RPMI7951 (cell line): Measurements from ENCODE around the gene EPHX1. TPM values are rescaled to one million over a fixed set of nuclear protein-coding genes. Genes with fewer than 3 reads are reported as not detected.
"Not testable (repeated sequence)": the region's sequence is repeated elsewhere in the genome, so short reads cannot be mapped to it uniquely, and the experiment has no call there.

Experiments
- DNase-seq: peaks from one replicate; pipeline ENCODE4 v3.0.0-alpha.2; 2012; ENCODE audit warnings: low read depth
- total RNA-seq: library from RNA; depleted of rRNA; stranded (reverse); fragments of >200 nt; shearing (Covaris generic); gene quantifications from 2 replicates; pipeline ENCODE4 v1.2.3, GENCODE V29; 2014

Gene EPHX1
- total RNA-seq, 1 experiment from 2014 or later: 25.5 TPM

DNA sequence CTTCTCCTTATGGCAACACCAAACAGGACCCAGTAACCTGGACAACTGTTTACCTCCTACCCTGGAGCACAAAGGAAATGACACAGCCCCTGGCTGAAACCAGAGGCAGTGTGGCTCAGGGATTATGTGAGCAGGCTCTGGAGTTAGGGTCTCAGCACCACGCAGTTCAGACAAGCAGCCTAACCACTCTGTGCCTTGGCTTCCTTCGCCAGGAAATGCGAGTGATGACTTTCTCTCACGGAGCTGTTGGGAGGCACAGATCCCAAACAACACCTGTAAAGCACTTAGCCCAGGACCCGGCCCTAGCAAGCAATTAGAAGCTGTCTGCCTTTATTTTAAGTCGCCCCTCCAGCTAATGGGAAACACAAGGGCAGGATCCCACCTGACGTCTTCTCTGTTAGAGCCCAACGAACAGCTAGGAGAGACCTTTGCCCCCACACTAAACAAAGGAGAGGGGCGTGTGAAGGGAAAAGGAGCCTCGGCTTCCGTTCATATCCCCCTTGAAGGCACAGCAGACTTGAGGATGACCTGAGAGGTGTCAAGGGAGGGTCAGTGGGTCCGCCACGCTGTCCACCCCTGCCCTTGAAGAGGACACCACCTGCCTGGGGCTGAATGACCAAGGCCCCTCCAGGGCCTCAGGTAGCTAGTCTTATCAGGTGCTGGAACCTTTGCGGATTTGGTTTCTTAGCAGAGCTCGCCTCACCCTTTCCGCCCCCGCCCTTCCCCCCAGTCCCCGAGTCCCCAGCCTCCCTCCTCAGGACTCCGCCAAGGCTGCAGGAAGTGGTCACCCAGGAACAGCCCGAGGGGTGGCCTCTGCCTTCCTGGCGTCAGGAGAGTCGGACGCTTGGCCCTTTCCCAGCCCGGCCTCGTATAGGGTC, 71.4 kb downstream of the EPHX1 start:
- DNase-seq: peak; percentile 76

DNA sequence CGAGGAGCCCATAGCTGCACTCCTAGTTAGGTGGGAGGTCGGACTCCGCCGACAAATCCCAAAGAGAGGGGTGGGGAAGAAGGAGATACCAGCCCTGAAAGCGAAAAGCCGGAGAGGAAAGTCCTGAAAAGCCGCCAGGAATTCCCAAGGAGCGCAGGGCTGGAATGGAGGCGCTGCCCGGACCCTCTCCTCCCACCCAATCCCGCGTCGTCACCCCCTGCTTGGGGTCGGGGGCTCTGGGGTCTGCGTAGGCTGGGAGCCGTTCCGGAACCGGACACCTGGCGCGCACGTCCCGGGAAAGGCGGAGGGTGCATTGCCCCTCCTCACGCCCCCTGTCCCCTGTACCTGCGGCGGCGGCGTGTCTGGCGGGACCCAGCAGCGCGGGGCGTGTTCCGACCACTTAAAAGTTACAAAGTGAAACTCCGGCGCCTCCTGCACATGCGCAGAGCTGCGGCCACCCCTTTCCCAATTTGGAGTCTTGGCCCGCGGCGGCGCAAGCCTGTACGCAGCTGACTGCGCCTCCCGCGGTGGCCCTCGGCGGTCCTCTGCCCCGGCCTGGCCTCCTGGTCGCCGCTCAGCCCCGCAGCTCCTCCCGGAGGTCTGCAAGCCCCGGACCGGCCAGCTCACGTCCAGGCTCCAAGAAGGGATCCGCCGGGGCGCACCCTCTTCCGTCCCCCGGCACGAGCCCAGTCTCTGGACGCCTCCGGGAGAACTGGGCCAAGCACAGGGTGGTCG, 72.2 kb downstream of the EPHX1 start, which contains the start of gene TMEM63A:
Gene TMEM63A, minus strand, starts transcription at position 422 of the 735 bp plus-strand sequence. CDS start 4,800 bp downstream, outside the sequence.
- peak; percentile 81 for DNase-seq

DNA sequence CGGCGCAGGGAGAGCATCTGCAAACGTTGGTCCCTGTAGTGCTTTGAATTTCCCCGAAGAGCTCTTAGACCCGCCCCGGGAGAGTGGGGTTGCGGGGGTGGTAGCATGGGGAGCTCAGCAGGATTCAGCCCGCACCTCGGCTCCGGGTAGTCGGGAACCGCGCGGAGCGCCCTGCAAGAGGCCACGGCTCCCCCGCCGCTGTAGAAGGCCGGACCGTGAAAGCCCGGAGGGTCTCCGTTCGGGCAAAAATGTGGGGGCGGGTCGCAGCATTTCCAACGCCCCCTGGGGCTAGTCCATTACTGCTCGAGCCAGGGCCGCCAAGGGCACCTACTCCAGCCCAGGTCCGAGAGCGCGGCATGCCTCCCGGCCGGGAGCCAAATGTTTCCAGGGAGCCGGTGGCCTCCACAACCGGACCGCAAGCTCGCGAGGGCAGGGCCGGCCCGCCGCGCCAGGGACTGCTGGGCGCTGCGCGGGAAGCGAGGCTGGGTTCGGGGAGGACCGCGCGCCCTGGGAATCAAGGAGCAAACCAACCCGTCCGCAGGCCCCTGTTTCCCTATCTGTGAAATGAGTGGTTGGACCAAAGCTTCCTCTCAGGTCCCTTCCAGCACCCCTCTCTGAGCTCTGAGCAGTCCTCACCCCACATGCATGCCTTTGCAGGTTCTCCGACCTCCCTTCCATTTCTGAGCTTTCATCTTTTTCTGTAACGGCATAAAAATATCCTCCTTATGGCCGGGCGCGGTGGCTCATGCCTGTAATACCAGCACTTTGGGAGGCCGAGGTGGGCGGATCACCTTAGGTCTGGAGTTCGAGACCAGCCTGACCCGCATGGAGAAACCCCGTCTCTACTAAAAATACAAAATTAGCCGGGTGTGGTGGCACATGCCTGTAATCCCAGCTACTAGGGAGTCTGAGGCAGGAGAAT, 73.0 kb downstream of the EPHX1 start:
- peak; percentile 55 for DNase-seq

DNA sequence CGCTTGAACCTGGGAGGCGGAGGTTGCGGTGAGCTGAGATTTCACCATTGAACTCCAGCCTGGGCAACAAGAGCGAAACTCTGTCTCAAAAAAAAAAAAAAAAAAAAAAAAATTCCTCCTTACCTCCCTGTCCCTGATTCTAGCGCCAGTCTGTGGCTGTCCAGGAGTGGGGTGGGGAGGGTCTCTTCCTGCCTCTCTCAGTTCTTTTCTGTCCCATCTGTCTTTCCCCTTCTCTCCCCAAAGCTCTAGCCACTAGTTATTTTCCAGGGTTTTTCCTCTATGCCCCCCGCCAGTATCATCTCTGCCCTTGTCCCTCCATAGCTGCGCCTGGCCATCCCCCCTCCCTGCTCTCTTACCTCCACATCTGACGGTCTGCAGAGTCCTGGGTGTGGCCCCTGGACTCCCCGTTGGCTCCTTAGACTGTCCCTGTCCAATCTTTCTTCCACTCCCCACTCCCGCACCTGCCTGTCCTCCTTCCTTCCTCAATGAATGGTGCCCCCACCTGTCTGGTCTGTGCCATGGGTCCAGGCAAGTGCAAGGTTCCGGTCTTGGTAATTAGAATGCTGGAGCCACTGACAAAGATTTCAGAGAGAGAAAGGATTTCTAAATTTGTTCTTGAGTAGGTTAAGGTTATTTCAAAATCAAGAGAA, 73.8 kb downstream of the EPHX1 start:
- DNase-seq: no peak

DNA sequence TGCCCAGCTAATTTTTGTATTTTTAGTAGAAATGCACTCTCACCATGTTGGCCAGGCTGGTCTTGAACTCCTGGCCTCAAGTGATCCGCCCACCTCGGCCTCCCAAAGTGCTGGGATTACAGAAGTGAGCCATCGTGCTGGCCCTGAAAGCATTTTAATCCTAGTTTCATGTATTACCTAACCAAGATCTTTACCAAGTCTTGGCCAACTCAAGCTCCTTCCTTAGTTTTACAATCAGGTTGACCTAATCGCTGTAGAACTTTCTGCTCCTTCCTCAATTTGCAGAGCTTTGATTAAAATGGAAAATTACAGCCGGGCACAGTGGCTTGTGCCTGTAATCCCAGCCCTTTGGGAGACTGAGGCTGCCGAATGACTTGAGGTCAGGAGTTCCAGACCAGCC, 75.4 kb downstream of the EPHX1 start:
- DNase-seq: no peak

DNA sequence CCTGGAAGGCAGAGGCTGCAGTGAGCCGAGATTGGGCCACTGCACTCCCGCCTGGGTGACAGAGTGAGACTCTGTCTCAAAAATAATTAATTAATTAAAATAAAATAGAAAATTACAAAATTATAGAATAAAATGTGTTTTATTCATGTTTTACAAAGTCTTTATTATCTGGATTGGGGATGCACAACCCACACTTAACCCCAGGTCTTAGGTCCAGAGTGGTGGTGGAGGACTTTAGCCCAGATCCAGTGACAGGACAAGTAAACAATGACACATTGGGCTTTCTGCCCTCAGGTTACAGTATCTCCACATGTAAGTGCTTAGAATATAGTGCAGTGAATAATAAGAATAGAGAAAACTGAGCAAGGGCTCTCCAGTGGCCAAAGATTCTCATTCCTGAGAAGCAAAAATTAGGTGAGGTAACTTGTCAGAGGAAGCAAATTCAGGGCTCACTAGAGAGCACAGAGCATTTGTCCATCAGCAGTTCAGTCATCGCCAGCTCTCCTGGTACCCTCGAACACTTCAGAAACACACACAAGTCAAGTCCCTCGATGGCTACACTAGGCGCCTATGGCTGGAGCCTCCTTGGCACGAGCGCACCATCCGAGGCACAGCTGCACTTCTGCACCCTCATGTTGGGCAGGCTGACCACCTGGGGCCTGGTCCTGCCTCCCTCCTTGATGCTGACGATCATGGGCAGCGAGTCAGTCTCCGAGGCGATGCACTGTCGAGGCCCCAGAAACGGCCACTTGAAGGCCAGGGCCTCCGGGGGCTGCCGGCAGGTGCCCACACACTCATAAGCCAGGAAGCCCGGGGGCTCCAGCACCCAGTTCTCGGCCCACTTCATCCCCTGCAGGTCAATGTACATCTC, 76.5 kb downstream of the EPHX1 start:
- DNase-seq: peak; percentile 22

DNA sequence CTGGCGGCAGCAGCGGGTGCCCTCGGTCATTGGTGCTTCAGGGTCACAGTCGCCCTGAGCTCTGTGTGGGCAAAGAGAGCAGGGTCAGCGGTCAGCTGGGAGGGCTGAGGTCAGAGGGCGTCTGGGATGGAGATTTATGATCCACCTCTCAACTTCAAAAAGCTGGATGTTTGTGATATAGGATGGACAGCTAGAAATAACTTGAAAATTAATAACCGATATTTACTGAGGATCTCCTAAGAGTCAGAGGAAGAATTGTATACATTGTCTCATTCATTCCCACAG, 77.0 kb downstream of the EPHX1 start:
- no peak for DNase-seq

DNA sequence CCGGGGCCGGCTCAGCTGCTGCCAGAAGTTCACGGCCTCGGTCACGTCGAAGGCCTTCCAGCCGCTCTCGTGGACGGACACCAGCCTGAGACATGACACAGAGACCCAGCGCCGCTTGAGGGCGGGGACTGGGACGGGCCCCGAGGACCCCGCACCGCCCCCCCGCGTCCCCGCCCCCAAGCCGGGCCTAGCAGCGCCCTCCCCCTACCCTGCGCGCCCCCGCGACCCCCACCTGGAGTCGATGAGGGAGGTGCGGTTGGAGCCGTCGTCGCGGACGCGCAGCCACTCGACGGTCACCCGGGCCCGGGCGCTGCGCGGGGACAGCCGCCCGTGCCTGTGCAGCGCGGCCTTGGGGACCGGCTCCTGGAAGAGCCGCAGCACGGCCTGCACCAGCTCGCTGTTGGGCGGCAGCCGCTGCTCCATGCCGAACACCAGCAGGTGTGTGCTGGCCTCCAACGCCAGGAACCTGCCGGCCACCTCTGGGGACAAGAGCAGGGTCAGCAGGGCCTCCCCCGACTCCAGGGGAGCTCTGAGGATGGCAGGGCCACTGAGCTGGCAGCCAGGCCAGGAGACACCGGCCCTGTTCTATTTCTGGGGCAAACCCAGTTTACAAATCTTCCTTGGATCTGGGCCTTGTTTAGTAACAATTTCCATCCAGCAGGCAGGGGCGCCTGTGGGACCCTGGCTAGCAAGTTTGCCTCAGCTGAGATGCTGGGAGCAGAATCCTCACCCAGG, 77.8 kb downstream of the EPHX1 start:
- not testable (repeated sequence) for DNase-seq

DNA sequence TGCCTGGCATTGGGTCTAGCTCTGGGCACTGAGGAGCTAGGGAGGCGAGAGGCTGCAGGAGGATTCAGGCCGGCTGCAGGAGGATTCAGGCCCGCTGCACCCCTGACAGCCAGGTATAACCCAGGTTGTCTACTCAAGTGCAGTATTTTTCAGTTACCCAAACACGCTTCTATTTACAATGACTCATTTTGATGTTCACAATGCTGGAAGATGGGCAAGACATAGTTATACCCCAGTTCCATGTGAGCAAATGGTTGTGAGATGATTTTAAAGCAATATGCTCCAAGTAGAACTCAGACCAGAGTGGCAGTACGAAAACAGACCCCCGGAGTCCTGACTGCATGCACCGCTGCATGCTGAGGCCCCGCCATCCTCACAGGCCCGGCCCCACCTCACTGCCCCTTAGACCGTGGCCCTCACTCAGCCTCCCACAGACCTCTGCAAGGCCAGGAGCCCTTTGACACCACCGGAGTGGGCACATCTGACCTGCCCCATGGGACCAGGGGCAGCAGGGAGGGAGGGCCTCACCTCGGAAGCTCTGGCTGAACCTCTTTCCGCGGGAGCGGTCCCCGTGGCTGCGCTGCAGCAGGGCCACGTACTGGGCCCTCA, 78.5 kb downstream of the EPHX1 start:
- no peak for DNase-seq

DNA sequence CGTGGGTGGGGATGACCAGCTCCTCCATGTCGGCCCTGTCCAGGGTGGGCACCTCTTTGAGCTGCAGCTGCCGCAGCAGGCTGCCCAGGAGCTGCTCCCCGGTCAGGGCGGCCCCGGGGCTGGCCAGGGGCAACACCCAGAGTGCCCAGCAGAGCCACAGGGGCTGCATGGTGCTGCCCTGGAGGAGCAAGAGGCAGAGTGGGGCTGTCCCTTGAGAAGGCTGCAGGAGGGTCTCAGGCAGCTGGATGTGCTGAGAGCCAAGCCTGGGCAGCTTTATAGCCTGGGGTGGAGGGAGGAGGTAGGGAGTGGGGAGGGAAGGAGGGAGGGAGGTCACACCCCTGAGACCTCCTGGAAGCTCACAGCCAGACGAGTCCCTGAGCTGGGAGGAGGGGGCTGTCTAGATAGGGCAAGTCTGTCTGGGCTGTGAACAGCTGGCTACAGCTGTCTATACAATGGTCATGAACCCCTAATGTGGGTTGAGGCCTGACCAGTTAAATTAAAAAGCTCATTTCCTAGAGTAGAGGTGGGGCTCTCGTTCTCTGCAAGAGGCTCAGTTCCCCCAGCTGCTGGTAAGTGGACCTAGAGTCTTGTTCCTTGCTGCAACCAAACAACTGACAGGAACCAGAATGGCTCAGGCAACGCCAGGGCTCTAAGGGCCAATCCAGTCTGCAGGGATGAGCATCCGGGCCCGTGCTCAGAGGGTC, 79.1 kb downstream of the EPHX1 start, which contains the start of gene LEFTY1:
Gene LEFTY1, minus strand, starts transcription at position 249 of the 704 bp plus-strand sequence. Its CDS starts 80 bp downstream, at position 169.
- DNase-seq: no peak

DNA sequence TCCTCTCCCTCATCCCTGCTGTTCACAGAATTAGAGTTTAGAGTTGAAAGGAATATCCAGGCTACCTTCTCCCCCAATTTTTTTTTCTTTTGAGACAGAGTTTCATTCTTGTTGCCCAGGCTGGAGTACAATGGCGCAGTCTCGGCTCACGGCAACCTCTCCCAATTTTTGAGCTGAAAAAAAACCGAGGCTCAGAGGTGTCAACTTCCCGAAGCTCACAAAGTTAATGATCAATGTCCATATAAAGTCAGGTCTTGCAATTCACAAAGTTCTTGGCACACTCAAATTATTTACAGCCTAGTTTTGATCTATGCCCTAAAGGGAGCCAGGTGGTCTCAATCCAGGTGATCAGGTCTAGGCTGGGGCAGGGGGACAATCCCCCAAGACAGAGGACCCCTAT, 79.8 kb downstream of the EPHX1 start:
- DNase-seq: no peak

DNA sequence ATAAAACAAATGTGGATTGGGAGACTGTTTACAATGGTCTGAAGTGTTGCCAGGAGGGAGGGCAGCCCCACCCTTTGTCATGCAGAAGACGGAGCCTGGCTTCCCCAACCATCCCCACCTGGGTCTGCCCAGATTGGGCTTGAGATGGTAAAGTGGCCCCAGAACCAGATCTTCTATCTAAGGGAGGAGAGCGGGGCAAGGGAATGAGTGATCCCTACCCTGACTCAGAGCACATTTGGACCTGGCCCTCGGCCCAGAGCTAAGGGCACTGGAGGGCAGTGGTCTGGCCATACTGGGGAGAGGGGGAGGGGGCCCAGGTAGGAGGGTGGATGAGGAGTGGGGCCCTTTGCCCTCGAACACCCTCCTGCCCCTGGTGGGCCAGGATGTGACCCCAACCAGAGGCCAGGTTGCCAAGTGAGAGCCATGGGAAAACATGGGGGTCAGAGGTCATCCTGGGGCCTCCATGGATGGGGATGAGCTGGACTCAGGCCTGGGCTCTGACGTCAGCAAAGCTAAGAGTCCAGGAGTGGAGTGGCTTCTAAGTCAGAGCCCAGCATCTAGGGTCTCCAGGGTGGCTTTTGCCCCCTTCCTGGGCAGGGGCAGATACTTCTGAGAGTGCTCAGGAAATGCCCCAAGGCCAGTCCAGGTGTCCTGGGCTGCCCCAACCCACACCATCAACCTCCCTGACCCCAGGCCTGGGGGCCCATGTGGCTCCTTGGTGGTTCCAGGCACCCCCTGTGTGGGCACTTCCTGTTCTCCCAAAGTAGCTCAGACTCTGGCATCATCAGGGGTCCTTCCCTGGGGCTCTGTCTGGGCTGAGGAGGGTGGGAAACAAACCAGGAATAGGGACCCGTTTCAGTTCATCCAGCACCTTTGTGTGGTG, 80.7 kb downstream of the EPHX1 start:
- no peak for DNase-seq

DNA sequence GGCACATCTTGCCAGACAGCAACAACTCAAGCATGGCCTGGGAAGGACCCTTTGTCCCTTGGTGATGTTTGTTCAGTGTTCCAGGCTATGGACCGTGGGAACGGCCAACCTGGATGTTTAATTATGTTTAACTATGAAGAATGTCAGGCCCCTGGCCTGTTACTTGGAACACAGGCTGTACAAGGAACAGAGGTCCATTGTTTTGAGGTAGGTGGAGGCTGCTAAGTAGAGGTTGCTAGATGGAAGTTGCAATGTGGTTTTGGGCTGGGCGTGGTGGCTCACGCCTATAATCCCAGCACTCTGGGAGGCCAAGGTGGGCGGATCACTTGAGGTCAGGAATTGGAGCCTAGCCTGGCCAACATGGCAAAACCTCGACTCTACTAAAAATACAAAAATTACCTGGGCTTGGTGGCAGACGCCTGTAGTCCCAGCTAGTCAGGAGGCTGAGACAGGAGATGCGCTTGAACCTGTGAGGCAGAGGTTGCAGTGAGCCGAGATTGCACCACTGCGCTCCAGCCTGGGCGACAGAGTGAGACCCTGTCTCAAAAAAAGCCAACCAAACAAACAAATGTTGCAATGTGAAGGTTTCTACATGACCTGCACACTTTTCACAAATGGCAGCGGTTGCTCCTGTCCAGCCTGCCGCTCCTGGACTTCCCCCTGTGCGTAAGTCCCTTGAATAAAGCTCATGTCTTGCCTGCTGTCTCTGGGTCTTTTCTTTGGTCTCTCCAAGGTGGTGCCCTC, 81.5 kb downstream of the EPHX1 start:
- DNase-seq: no peak

DNA sequence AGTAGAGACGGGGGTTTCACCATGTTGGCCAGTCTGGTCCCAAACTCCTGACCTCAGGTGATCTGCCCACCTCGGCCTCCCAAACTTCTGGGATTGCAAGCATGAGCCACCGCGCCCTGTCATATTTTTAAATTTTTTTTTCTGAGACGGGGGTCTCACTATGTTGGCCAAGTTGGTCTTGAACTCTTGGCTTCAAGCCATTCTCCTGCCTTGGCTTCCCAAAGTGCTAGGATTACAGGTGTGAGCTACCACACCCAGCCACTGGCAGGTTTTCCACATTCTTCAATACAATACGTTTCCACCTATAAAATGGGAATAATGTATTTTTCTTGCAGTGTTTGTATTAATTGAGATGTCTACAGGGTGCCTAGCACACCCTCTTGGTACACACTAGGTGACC, 82.4 kb downstream of the EPHX1 start:
- no peak for DNase-seq
